Measurements from ENCODE around the gene THAP7.
"Not testable (repeated sequence)": the region's sequence is repeated elsewhere in the genome, so short reads cannot be mapped to it uniquely, and the experiment has no call there.

Gene THAP7

GRCh38 chr22:21001601-21002325 is at the start of gene THAP7:
Gene THAP7, minus strand, starts transcription at chr22:21002118. Its CDS starts 207 bp downstream, at chr22:21001911.
- DNase-seq (ENCODE audit: low read depth) = peak; percentile 95

DNA sequence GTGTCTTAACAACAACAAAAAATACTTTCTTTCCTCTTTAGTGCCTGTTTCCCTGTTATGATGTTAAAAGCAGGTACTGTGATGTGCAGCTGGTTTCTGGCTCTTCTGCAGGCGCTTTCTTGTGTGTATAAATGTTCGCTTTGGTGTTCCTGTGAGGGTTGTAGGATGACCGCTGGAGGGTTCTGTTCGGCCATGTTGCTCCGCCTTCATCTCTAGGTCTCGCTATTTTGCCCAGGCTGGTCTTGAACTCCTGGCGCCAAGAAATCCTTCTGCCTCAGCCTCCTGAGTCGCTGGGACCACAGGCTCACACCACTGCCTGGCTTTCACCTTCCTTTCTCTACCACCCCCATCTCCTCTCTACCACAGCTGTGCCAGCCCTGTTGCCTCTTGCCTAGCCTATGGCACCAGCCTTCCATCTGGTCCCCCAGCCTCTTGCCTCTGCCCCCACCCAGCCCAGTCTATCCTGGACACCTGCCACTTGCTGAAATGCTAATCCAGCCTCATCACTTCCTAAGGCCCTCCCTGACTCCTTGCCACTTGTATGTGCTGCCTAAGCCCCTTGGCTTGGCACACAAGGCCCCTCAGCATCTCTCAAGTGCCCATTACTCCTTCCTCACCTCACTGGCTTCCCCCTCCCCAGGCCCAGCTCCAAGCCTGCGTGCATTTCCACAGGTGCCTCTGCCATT is 49.4 kb upstream of the THAP7 start:
- no peak for DNase-seq (ENCODE audit: low read depth)

- DNase-seq (ENCODE audit: low read depth) = not testable (repeated sequence)
Observed at GRCh38 chr22:21048965-21049364, 47.0 kb upstream of the THAP7 start.

DNA sequence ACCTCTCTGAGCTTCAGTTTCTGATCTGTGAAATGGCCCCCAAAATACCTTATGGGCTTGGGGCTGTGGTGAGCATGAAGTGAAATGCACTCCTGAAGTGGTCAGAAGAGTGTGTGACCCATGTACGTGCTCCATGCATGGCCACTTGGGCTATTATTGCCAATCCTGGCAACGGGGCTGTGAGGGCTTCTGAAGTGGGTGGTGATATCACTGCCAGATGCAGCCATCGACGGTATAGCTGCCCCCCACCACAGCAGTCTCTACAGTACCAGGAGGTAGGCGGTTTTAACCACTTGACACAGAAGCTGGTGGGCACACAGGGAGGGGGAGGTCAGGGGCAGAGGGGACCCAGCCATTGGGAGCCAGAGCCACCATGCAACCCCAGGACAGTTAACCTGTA is 46.5 kb upstream of the THAP7 start:
- DNase-seq (ENCODE audit: low read depth) = not testable (repeated sequence)

DNA sequence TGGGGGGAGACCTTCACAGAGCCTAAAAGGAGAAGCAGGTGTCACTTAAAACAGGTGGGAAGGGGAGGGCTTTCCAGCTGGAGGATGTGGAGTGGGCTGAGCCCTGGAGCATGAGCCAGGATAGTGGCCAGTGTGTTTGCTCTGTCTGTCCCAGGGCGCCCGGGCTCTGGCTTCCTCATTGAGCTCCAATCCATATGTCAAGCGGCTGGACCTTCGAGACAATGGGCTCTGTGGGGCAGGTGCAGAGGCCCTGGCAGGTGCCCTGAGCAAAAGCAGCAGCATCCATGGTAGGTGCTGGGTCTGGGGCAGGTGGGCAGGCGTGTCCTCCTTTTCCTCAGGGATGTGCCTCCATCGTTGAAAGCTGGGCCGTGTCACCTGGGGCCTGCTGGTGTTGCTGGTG is 45.8 kb upstream of the THAP7 start:
- no peak for DNase-seq (ENCODE audit: low read depth)

- DNase-seq (ENCODE audit: low read depth) = no peak
Observed at GRCh38 chr22:21047035-21047661, 45.2 kb upstream of the THAP7 start.

DNA sequence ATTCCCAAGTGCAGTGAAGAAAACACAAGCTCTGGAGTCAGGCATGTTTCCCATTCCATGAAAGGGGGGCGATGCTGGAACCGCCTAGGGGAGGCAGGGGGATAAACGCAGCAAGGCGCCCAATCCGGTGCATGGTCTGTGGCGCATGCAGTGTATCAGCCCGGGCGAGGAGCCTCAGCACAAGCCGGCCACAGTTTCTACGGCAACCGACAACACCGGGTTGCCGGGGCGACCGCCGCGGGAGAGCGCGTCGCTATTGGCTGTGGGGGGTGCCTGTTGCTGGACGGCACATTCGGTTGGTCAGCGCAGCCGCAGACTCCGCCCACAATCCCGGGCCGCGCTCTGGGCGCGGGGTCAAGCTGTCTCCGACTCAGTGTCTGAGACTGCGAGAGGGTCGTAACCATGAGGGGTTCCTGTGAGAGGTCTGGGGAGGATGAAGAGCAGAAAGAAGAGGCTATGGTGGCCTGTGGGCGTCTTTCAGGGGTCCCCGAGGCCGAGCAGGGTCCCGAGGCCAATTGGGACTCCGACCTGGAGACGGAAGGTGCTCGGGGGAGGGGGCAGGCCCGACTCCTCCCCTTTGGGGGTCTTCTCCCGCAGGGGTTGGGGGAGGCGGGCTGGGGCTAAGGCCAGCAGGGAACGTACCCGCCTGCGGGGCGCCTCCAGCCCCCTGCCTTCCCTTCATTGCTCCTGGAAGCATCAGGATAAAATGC is 43.8 kb upstream of the THAP7 start, which contains the start of gene LRRC74B:
Gene LRRC74B, plus strand, starts transcription at position 362 of the 710 bp plus-strand sequence. Its CDS starts 41 bp downstream, at position 403.
- DNase-seq (ENCODE audit: low read depth) = peak; percentile 68

- DNase-seq (ENCODE audit: low read depth) = no peak
Observed at GRCh38 chr22:21044931-21045584, 43.1 kb upstream of the THAP7 start.

- no peak for DNase-seq (ENCODE audit: low read depth)
Observed at GRCh38 chr22:21043860-21044535, 42.1 kb upstream of the THAP7 start.

DNA sequence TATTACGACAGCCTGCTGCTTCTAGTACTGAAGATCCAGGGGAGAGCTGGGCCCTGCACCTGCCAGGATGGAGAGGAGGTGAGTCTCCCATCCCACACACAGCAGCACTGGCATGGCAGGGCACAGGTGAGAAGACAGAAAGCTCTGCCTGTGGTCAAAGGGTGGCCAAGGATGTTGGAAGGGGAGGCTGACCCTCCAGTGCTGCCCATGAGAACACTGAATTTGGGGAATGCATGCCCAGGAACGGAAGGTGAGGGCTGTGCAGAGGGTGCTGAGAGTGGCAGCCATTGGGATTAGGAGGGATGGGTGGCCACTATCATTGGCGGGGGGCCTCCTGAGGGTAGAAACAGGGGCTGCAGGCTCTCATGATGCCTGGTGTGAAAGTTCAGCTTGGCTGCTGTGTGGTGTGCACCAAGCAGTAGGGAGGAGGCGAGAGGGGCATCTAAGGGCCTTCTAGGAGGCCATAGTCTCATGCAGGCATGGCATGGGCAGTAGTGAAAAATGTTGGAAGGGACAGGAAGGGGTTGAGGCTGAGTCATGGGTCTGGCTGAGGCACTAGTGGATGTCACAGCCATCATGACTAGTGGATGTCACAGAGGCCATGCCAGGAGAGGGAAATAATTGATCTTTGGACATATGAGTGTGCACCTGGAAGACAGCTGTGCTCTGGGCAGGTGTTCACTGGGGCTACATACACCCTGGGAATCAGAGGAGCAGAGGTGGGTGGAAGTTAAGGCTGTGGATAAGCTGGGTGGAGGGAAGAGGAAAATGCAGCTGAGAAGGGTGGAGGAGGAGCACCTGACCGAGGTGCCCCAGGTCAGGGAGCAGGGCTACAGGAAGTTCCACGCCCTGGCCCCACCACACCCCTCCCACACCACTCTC is 41.3 kb upstream of the THAP7 start:
- DNase-seq (ENCODE audit: low read depth) = no peak

DNA sequence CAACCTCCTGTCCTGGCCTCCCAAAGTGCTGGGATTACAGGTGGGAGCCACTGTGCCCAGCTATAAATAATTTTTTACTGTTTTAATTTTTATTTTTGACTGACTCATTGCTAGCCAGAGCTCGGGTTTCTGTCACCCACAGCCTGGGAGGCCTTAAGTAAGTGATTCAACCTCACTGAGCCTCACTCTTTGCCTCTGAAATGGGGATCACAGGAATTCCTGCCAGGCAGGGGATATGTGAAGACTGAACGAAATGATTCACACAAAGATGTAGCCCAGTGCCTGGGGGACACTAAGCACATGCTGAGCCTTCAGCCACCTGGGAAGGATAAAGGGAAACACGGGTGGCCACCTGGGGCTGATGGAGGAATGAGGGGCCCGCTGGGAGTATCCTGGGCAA is 40.0 kb upstream of the THAP7 start:
- no peak for DNase-seq (ENCODE audit: low read depth)

GRCh38 chr22:21039158-21039557 is 37.2 kb upstream of the THAP7 start:
- not testable (repeated sequence) for DNase-seq (ENCODE audit: low read depth)

DNA sequence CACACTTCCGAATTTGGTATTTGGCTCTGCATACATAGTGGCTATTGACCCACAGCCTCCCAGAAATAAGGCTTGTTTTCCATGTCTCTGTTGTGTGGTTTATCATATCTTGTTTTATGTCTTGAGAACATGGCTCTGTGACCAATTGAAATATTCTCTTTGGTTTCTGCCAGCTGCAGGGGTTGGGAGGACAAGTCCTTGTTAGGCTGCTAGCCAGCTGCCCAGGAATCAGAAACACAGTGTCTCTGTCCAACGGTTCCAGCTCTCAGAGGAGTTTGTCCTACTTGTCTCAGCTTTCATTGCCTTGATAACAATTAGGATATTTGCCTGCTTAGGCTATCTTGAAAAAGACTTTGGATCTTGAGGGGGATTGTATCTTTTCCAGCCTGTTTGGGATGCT is 36.5 kb upstream of the THAP7 start:
- no peak for DNase-seq (ENCODE audit: low read depth)

DNA sequence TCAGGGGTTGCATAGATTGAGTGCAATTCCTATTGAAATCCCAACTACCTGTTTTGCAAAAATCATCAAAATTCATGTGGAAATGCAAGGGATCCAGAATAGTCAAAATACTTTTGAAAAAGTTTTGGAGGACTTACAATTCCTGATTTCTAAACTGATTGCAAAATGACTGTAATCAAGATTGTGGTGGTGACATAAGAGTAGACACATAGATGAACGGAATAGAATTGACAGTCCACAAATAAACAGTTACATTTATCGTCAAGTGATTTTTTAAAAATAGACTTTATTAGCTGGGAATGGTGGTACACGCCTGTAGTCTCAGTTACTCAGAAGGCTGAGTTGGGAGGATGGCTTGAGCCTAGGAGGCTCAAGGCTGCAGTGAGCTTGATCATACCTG is 33.1 kb upstream of the THAP7 start:
- no peak for DNase-seq (ENCODE audit: low read depth)

- DNase-seq (ENCODE audit: low read depth) = no peak
Observed at GRCh38 chr22:21033895-21034294, 32.0 kb upstream of the THAP7 start.

- no peak for DNase-seq (ENCODE audit: low read depth)
Observed at GRCh38 chr22:21032868-21033688, 31.2 kb upstream of the THAP7 start.

DNA sequence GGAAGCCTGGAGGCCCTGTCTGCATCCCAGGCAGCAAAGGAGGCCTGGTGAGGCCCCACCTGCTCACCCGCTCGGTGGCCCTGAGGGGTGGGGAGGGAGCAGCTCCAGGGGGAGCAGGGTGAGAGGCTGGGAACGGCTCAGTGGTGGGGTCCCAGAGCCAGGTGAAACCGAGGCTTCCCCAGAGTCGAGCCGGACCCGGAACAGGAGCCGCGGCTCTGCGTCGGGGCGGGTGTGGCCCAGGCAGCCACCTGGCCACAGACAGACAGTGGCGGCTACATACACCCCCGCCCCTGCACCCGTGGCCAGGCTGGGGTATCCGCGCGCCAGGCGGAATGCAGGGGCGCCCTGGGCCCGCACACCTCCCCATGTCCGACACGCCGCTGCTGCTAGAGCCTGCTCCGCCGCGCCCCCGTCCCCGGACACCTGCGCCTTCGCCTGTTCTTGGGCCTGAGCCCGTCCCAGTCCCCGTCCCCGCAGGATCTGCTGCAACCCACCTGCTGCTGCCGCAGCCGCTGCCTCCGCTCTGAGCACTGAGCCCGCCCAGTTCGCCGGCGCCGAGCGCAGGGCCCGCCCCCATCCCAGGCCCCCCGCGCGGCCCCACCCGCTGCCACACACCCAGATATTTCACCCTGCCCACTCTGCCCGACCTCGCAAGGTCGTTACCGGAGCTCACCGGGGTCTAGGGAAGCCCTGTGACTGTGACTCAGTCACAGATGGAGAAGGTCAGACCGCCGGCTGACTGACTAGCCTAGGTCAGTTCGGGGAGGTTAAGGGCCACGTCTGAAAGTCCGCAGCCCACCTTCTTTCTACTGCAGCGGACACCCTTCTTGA is 30.3 kb upstream of the THAP7 start, which contains the start of gene SLC7A4:
Gene SLC7A4, minus strand, starts transcription at position 525 of the 831 bp plus-strand sequence. CDS start 749 bp downstream, outside the sequence.
- DNase-seq (ENCODE audit: low read depth) = no peak

DNA sequence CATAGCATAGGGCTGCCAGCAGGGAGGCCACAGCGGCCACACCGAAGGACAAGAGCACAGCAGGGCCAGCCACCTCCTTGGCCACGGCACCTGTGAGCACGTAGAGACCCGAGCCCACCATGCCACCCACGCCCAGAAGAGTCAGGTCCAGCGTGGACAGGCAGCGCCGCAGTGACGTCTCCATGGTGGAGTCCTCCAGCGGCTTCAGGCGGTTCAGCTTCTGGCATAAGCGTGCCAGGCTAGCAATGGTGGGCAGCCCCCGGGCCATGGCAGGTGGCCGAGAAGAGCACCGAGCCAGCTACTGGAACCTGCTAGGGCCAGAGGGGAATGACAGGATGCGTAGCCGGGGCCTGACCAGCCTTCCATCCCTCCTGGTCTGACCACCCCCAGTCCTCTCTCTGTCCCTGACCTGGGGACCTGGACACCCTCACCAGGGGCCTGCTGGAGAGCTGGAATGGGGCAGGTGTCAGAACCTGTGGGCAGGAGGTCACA is 29.7 kb upstream of the THAP7 start:
- no peak for DNase-seq (ENCODE audit: low read depth)
